NCI-H146 (cell line): ENCODE results near the gene HTR6.
"Not testable (repeated sequence)": the region's sequence is repeated elsewhere in the genome, so short reads cannot be mapped to it uniquely, and the experiment has no call there.

Source experiments
- DNase-seq: peaks from one replicate; lab custom pipeline; 2025; lab: John Stamatoyannopoulos, UW

HTR6 gene

GRCh38 chr1:19664453-19665185 lies at the start of gene HTR6:
Gene HTR6 (plus strand): TSS chr1:19664875. CDS start chr1:19665754, 879 bp downstream.
- DNase-seq, result peak; percentile 23

- DNase-seq, result no peak
Observed at GRCh38 chr1:19615438-19615837, 49.2 kb upstream of the HTR6 start.

- no peak for DNase-seq
Observed at GRCh38 chr1:19616489-19616888, 48.2 kb upstream of the HTR6 start.

- DNase-seq, result no peak
Observed at GRCh38 chr1:19617376-19617775, 47.3 kb upstream of the HTR6 start.

- no peak for DNase-seq
Observed at GRCh38 chr1:19618428-19618827, 46.2 kb upstream of the HTR6 start.

- DNase-seq, result no peak
Observed at GRCh38 chr1:19619697-19620384, 44.8 kb upstream of the HTR6 start.

GRCh38 chr1:19620786-19621185 lies 43.9 kb upstream of the HTR6 start:
- no peak for DNase-seq

GRCh38 chr1:19621274-19621950 lies 43.3 kb upstream of the HTR6 start:
- DNase-seq, result no peak

GRCh38 chr1:19622204-19622603 lies 42.5 kb upstream of the HTR6 start:
- DNase-seq, result no peak

- DNase-seq, result no peak
Observed at GRCh38 chr1:19623523-19623922, 41.2 kb upstream of the HTR6 start.

GRCh38 chr1:19625291-19625937 lies 39.3 kb upstream of the HTR6 start:
- no peak for DNase-seq

- no peak for DNase-seq
Observed at GRCh38 chr1:19628879-19629278, 35.8 kb upstream of the HTR6 start.

- no peak for DNase-seq
Observed at GRCh38 chr1:19629357-19629756, 35.3 kb upstream of the HTR6 start.

- not testable (repeated sequence) for DNase-seq
Observed at GRCh38 chr1:19630192-19630591, 34.5 kb upstream of the HTR6 start.

GRCh38 chr1:19630720-19631395 lies 33.8 kb upstream of the HTR6 start:
- no peak for DNase-seq

GRCh38 chr1:19632211-19632610 lies 32.5 kb upstream of the HTR6 start:
- DNase-seq, result no peak

GRCh38 chr1:19633106-19633505 lies 31.6 kb upstream of the HTR6 start:
- no peak for DNase-seq

GRCh38 chr1:19635064-19635463 lies 29.6 kb upstream of the HTR6 start:
- DNase-seq, result not testable (repeated sequence)

GRCh38 chr1:19635646-19636045 lies 29.0 kb upstream of the HTR6 start:
- no peak for DNase-seq

GRCh38 chr1:19636065-19636464 lies 28.6 kb upstream of the HTR6 start:
- no peak for DNase-seq

GRCh38 chr1:19636749-19637148 lies 27.9 kb upstream of the HTR6 start:
- DNase-seq, result not testable (repeated sequence)

GRCh38 chr1:19637606-19638005 lies 27.1 kb upstream of the HTR6 start:
- no peak for DNase-seq
